Head of caudate nucleus (tissue), 42 donors: ENCODE measurements around the gene PEMT.

Experiments used
- DNase-seq, 42 donors: peaks; one replicate each; pipeline versions ENCODE4 v3.0.0 to v3.0.0-alpha.2; 2020 to 2021; ENCODE audit warnings: mixed read lengths in 7 of 42
- intact Hi-C: fragments of 100-400 bp; cut with DNase I; formaldehyde crosslinking; loops from one replicate; pipeline ENCODE4 v1.15.0; 2022

The PEMT gene

DNA sequence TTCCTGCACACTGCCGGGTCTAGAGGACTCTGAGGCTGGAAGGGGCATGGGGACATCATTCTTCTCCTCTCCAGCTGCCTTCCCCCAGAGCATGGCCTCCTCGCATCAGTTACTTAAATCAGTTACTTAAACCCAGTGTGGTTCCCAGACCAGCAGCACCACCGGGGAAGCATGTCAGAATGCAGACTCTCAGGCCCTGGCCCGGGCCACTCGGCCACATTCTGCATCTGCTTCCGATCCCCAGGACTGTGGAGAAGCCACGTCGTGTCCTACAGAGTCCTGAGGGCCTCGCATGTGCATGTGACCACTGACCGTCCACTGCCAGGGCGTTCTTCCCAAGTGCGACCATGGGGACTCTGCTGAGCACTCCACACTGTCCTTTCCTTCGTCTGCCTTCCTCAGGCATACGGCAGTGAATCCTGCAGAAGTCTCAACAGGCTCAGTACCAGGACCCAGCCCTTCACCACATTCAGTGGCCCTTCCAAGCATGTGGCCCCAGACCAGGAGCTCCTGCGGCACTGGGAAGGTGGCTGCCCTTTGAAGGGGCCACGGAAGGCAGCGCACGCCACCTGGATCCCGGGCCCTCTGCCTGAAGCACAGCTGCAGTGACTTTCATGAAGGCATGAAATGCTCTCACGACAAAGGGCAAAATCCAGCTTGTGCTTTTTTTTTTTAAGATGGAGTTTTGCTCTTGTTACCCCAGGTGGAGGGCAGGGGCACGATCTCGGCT lies 48.4 kb downstream of the PEMT start:
- intact Hi-C loops, result no loop called here
- no peak for DNase-seq

DNA sequence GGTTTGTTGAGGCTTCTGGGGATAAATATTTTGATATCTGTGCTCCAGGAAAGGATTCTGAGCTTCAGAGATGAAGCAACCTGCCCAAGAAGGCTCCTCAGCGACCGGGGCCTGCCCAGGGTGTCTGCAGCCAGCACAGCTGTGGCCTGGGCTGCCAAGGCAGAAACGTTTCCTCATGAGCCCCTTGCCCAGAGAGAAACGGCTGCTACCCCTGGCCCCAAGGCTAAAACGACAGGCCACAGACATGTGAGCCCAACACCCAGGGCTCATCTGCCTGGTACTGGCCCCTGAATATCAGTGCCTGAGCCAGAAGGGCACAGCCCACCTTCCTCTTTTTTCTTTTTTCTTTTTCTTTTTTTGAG lies 49.9 kb downstream of the PEMT start:
- intact Hi-C loops, result no loop called here
- no peak for DNase-seq

GRCh38 chr17:17540935-17541639 lies 50.4 kb downstream of the PEMT start:
- DNase-seq, result no peak
- intact Hi-C loops, result no loop called here

DNA sequence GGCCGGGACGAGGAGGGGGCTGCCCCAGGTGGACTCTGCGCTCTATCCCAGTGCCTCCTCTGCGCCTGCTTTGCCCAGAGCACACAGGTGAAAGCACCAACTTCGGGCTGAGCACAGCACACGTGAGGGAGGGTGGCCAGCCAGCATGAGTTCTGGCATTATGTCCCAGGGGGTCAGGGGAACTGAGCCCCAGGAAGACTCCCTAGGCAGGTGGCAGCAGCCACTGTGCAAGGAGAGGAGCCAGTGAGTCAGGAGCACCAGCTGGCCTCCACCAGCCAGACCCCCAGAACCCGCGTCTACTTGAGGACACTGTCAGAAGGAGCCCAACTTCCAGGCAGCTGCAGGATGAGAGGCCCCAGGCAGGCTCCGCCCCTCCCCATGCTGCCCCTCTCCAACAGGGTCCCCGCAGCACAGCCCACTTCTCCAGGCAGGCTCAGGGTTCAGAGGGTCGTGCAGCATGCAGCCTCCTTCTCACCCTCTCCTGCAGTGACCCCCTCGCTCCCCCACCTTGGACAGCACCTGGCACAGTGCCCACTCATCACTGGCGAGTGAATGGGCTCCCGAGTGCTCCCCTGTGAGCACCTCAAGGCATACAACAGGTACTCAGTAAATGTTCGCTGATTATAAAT lies 51.1 kb downstream of the PEMT start:
- DNase-seq, result no peak

DNA sequence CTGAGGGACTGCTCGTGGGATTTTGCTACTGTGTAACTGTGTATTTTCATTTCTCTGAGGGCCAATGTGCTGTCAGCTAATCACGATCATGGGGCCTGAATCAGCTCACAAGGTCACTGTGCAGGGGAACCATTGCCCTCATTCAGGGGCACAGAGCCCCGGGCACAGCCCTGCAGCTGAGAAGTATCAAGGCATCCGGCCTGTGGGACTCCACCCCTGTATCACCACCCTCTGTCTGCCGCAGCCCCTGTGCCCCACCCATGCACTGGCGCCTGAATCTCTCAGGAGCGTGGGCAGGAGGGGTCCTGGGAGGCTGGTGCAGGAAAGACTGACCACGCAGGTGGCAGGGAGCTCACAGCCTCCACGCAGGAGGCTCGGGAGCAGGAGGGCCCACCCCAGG lies 51.9 kb downstream of the PEMT start:
- no peak for DNase-seq
- intact Hi-C loops, result no loop called here

More for the DNA sequence above, 51.1 kb downstream of the PEMT start:
- intact Hi-C loops, result no loop called here

GRCh38 chr17:17538417-17539391 lies 52.8 kb downstream of the PEMT start:
- intact Hi-C loops, result no loop called here

DNA sequence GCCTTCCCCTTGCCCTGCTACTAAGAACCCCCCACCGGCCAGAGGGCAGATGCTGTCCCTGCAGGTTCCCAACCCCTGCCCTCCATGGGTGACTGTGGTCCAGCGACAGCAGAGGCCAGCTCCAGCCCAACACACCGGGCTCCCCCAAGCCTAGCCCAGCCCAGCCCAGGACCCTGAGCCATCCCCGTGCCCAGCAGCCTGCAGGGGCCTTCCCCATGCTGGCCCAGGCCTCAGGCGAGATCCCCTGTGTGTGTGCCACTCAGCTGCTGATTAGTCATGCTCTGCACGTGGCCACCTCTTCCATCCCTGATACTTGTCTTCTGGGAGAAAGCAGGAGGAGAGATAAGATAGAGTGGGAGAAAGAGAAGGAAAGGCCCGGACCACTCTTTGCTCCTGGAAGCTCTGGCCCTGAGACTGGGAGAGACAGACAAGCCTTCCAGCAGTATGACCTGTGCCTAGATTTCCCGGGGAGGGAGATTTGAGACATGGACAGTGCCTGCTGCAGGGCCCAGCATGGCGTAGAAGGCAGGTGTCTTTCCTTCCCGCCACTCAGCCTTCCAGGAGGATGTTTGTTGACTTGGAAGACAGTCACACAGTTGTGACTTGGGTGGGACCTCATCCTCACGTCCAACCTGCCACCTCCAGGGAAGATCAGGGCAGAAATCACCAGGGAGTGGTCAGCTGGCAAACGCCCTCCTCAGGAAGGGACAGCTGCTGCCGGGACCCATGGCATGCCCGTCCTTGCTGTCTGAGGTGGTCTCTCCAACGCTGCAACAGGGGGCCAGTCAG lies 54.0 kb downstream of the PEMT start:
- DNase-seq, result peak in 32 of 42 donors; percentile 20 to 77 (median 53)
- intact Hi-C loops, result no loop called here

More at GRCh38 chr17:17538417-17539391, 52.8 kb downstream of the PEMT start:
- DNase-seq, result no peak

GRCh38 chr17:17536702-17537101 lies 54.8 kb downstream of the PEMT start:
- intact Hi-C loops, result no loop called here
- DNase-seq, result no peak

GRCh38 chr17:17535957-17536356 lies 55.6 kb downstream of the PEMT start:
- intact Hi-C loops, result no loop called here

DNA sequence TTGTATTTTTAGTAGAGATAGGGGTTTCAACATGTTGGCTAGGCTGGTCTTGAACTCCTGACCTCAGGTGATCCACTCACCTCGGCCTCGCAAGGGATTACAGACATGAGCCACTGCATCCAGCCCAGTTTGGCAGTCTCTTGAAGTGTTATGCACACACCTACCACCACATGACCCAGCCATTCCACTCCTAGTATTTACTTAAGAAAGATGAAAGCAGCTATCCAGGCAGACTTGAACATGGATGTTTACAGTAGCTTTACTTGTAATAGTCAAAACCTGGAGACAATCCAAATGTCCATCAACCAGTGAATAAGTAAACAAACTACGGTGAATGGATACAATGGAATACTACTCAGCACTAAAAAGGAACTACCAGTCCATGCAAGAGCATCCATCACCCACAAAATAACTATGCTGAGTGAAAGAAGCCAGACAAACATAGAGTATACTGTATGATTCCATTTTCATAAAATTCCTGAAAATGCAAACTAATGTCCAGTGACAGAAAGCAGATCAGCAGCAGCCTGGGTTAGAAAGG lies 57.5 kb downstream of the PEMT start:
- no peak for DNase-seq
- intact Hi-C loops, result no loop called here

More at GRCh38 chr17:17535957-17536356, 55.6 kb downstream of the PEMT start:
- peak; percentile 62 to 91 (median 80) for DNase-seq

- intact Hi-C loops, result no loop called here
- DNase-seq, result no peak
These were observed 58.5 kb downstream of the PEMT start for GRCh38 chr17:17532991-17533390.

- intact Hi-C loops, result no loop called here
- DNase-seq, result no peak
These were observed 60.4 kb downstream of the PEMT start for GRCh38 chr17:17531156-17531555.

- intact Hi-C loops, result no loop called here
- no peak for DNase-seq
These were observed 62.5 kb downstream of the PEMT start for GRCh38 chr17:17528696-17529652.

- intact Hi-C loops, result no loop called here
- DNase-seq, result no peak
These were observed 63.5 kb downstream of the PEMT start for GRCh38 chr17:17527956-17528500.

DNA sequence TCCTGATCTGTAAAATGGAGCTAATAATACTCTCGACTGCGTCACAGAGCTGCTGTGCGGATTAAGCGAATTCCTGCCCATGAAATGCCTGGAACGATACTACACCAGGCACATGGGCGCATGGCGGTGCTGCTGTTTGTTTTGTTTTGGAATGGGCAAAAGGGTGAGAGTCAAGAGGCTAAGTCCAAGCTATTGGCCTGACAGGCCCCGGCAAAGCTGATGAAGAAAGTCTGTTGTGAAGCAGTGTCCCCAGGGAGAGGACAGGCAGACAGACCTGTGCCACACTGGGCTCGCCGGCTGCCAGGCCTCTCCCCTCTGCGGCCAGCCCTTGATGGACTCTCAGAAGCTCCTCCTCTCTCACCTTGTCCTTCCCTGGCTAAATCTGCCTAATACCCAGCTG lies 64.0 kb downstream of the PEMT start:
- intact Hi-C loops, result no loop called here
- DNase-seq, result no peak

DNA sequence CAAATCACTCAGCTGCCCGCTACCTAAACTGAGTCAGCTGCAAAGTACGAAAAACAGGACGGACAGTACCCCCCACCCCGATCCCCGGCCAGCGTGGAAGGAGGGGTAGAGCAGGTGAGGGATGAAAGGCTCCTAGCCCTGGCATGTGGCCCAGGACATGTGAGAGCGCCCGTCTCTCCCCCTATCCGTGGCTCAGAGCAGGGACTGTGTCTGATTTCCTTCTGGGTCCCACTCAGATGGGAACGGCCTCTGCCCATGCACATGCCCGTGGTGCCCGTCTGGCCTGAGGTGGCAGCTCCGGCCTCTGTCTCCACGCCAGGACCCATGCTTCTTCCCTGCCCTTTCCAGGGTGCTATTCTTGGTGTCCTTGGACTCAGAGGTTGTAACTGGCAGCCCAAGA lies 65.1 kb downstream of the PEMT start:
- DNase-seq, result no peak
- intact Hi-C loops, result no loop called here

DNA sequence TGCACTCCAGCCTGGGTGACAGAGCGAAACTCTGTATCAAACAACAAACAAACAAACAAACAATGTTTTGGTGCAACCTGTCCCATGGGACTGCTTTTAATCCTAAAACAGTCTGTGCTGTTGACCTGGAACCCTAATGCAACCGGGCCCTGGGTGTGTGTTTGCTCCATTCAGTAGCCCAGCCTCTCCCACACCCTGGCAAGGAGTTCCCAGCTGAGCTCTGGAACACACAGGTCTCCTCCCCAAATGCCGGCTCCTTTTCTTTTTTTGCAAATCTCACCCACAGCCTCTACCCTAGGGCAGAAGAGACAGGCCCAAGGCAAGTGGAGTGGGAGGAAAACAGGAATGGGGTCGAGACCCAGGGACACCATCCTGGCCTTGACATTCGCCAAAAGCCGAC lies 65.6 kb downstream of the PEMT start:
- no peak for DNase-seq
- intact Hi-C loops, result no loop called here
